NCI-H2171 treated with DMSO at 0.1 percent for 48 hours (cell line): ENCODE data around the gene TJAP1.
A peak's percentile ranks its signal among the peaks of the same experiment; 100 is the strongest.
"Not testable (repeated sequence)": the region's sequence is repeated elsewhere in the genome, so short reads cannot be mapped to it uniquely, and the experiment has no call there.

Experiments
- DNase-seq: peaks from one replicate; lab custom pipeline; 2025; lab: John Stamatoyannopoulos, UW

TJAP1 gene

DNA sequence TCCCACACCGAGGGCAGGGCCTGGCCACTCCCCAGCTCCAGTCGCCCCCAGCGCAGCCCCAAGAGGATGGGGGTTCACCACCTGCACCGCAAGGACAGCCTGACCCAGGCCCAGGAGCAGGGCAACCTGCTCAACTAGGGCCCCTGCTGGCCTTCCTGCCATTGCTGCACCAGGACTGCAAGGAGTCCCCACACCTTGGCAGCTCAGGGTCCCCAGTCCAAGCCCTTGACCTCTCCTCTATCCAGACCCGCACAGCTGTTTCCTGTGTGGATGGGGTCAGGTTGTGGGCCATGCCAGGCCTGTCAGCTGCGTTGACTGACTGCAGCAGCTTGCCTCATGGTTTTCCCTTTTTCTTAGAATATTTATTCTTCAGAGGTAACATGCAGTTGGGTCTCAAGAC, 28.3 kb downstream of the TJAP1 start:
- no peak for DNase-seq

DNA sequence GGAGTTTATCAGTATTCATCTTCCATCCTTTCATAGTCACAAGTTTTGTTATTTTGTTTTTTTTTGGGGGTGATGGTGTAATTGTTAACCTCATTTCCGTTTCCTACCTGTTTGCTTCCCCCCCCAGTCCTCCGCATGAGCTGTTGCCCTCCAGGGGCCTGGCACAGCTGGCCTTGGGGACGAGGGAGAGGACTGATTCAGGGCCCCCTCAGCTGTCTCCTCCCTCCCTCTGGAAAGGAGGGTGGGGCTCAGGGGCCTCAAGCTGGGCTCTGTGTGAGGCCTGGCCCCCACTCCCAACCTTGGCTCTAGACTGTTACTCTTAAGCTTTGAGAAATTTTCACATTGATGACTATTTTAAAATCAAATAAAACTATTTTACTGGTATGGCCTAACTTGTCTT, 28.8 kb downstream of the TJAP1 start:
- no peak for DNase-seq

DNA sequence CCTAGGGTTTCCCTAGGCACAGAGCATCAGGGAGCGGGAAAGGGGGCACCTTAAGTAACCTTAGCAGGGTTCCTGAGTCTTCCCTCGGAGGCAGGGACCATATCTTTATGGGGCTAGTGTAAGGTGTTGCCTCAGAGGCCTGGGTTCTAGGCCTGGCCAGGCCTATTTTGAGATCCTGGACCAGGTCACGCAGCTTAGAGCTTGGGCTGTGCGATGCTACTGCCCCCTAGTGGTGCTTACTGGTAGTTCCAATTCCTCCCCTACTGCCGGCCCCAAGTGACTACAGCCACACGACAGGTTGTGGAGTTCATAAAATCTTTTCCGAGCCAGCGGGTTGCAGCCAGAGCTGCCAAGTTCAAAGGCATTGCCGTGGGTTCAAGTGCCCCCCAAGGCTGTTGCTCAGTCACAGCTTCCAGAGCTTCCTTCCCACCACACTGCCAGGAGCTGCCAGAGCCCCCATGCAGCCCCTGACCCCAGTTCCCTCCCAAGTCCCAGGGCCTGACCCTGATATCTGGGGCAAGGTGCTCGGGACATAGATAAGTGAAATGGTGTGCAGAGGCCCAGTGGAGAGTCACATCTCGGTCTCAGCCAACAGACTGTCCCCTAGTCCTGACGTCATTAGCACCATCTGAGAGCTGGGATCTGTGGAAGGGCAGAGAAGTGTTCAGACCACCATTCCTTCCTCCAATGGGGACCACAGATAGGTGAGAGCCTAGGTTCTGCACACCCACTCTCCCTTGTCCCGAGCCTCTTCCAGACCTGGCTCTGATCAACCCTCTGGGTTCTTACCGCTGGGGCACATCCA, 29.5 kb downstream of the TJAP1 start:
- DNase-seq = peak; percentile 76

DNA sequence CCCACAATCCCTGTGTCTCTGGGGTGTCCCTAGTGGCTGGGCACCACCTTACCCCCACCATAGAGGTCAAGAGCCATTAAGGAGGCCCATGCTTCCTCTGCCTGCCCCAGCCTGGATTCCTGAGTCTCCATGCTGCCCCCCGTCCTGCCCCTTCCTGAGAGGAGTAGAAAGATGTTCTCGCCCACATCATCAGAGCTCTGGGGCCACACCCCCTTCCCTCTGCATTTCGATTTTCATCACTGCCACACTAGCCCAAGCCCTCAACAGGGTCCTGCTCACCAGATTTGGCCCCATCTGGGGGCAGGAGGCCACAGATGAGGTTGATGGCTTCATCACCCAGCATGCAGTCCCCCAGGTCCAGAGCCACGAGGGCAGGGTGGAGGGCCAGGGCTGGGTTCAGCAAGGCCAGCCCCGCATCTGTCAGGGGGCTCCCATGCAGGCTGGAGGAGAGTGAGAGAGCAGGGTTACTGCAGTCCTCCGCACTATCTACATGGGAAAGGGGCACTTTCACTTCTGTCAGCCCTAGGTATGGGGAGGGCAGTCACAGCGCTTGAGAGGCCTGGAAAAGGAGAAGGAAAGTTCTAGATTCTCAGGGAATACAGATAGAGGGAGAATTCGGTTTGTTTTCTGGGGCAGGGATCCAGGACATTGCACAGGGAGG, 31.2 kb downstream of the TJAP1 start:
- DNase-seq = no peak

DNA sequence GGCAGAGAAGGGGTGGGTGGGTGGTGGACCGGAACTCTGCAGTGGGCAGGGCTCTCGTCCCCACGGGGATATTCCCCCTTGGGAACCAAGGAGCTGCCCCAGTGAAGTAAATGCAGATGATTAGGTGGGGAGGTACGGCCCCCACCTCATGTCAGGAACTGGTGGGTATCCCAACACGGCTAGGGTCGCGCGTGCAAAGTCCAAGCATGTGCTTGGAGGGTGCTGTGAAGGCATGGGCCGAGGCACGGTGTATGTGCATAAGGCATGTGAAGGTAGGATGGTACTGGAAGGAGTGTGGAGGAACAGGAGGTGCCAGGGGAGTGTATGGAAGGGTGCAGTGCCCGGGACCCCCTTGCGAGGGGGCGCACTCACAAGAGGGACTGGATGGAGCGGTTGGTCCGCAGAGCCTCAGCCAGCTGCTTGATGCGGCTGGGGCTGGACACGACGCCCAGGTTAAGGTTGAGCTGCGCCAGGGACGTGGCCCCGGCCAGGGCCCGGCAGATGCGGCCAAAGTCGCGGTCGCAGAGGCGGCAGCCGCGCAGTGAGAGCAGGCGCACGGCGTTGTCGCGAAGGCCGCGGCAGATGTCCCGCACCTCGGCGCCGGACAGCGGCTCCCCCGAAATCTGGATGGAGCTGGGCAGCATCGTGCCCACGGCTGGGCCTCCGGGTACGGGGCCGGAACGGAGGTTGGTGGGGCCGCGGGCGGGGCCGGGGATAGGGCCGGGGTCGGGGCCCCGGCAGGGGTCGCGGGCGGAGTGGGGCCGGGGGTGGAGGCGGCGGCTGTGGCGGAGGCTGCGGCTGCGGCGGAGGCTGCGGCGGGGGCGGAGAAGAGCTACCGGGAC, 32.0 kb downstream of the TJAP1 start:
- no peak for DNase-seq

DNA sequence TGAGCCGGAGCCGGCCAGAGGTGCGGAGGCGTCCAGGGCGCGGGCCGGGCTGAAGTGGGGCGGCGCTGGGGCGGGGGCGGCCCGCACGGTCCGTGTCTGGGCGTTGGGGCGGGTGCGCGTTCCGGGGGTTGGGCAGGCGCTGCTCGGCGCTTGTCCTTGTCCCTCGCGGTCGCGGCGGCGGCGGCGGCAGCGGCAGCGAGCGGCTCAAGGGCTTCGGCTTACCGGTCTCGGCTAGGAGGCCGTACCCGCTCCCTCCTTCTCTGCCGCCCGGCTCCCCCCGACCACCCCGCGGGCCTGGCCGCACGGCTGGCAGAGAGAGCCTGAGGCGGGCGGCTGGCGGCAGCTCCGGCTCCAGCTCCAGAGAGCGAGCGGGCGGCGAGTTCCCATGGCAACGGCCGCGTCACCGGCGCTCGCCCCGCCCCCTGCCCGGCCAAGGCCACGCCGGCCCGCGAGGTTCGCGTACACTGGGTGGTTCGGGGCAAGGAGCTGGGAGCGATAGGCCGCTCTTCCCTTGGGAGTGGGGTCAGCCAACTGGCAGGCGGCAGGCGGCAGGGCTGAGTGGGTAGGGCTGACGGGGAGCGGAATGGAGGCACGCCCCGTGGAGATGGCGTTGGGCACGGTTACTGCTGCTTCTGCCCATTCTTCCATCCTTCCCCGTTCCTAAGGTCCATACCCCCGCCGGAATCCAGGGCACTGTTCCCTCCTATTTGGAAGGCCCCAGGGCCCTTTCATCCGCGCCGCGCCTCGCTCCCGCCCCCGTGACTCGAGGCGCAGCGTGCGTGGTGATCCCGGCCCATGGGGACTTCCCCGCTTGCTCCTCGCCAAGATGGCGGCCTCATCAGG, 32.8 kb downstream of the TJAP1 start, which contains the start of gene LRRC73:
LRRC73 (minus strand) TSS at position 363 of the 843 bp plus-strand sequence. CDS start 561 bp downstream, outside the sequence.
- DNase-seq = peak; percentile 29

DNA sequence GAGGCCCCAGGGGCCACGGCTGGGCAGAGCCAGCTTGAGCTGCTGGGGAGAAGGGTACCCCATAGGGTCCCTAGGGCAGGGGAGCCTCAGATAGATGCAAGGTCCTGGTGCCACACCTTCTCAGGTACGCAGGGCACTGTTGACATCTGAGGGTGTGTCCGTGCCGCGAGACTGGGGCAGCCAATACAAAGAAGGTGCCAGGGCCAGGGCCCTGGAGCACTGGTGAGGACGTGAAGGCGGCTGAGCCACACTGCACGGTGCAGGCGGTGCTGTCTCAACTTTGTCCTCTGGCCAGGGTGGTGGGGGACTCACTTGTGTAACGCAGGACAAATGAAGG, 33.4 kb downstream of the TJAP1 start:
- no peak for DNase-seq

DNA sequence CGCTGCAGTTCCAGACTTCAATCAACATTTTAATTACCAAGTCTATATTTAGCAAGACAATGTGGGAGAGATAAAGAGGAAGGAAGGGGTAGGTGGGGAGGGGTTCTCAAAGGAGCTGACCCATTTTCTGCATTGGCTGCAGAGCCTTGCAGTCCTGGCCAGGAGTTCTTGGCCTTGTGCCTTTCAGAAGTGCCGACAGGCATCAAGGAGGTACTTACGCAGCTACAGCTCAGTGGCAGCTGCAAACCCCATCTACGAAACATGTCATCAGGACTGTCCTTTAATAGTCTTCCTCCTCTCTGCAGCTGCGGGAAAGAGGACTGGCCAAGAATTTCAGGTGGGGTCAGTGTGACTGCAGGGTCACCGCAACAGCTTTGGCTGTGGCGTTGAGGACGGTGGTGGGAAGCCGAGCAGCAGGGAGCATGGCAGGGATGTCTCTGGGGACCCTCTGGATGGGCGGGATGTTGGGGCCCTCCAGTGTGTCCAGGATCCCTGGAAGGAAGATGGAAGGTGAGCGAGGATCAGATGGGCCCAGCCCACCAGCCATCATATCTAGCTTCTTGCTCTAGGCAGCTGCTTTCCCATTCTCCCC, 34.5 kb downstream of the TJAP1 start:
- no peak for DNase-seq

DNA sequence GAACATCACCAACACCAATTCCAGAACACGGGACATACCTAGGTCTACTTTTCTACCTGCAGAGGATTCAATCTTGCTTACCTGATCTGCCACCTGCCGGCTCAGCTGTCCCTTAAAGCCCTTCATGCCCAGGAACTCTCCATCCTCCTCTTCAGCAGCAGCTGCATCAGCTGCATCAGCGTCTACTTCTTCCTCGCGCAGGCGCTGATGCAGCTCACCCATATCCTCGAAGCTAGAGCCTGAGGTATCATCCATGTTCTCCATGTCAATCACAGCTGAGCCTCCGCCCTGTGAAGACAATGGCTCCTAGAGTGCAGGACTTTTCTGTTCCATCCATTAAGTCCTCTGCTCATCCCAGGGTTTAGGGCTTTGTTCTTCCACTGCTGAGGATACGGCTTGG, 38.4 kb downstream of the TJAP1 start:
- no peak for DNase-seq

DNA sequence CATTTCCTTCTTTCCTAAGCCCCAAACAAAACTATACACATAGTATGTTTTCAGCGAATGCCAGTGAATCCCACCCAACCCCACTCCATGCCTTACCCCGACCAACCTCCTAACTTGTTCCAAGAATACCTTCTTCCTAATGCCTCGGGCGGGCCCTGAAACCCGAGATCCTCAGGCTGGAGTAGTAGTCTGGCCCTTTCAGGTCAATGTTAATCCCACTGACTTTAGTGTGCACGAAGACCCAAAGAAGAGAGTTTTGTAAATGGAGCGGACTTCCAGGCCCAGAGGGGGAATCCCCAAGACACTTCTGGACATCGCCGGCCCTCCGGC, 39.0 kb downstream of the TJAP1 start:
- no peak for DNase-seq

DNA sequence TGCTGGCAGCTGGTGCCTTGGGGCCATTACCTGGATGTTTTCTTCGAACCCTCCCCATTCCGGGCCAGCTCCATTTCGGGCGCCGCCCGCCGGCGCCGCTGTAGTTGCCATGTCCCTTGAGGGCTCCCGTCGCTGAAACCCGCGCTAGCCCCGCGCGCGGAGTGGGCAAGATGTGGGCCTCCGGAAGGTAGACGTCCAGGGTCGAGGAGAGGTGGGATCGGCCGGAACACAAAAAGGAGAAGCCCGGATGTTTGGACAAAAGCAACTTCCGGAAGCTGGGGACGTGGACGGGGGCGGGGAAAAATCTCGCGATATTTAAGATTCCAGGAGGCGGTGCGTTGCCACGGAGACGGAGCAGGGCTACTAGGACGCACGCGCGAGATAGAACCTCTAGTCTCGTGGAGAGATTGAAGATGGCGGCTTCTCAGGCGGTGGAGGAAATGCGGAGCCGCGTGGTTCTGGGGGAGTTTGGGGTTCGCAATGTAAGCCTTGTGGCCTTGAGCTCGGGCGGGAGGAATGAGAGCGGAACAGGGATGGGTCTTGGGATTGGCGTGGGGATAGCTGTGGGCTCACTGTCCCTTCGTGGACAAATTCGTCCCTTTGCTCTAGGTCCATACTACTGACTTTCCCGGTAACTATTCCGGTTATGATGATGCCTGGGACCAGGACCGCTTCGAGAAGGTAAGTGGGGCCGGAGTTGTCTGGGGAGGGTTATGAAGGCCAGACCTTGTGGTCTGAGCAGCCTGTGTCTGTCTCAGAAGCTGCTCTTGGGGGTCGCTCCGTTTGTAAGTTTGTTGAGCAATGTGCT, 39.5 kb downstream of the TJAP1 start, which contains the start of the genes POLR1C and YIPF3:
POLR1C (plus strand) TSS at position 393 of the 808 bp plus-strand sequence; CDS start at position 414, 21 bp downstream.
YIPF3 (minus strand) TSS at position 230 of the 808 bp plus-strand sequence; CDS start at position 111, 119 bp downstream.
- peak; percentile 99 for DNase-seq

DNA sequence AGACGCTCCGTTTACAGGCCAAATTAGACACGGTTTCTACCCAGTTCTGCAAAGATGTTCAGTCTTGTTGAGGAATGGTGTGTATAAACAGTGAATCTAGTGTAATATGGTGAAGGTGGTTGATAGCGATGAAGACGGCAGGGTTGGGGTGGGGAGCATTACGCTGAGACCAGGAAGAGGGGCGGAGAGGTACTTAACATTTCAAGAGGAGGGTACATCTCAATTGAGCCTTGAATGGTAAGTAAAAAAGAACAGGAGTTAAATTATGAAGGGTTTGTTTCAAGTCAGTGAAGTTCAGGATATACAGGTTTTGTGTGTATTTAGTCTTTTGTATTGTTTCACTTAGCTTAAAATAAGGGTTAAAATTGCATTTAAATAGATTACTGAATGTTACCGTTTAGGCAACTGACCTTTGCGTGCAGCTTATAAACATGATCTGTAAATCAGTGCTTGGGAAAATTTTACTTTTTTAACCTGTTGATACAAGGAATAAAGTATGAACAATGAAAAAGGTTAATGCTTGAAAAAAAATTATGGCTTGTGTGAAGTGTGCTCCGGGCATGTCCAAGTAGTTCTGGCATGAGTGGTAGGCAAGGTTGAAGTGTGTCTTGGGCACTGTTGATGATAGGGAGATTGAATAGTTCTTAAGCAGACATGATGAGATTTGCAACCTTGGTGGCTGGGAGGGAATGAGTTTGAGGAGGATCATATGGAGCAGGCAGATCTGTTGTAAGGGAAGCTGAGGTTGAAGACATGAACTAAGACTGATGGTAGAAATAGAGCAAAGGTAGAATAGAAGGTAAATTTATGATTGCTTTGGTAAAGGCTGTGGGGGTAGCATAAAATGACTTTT, 40.4 kb downstream of the TJAP1 start:
- DNase-seq = peak; percentile 39

DNA sequence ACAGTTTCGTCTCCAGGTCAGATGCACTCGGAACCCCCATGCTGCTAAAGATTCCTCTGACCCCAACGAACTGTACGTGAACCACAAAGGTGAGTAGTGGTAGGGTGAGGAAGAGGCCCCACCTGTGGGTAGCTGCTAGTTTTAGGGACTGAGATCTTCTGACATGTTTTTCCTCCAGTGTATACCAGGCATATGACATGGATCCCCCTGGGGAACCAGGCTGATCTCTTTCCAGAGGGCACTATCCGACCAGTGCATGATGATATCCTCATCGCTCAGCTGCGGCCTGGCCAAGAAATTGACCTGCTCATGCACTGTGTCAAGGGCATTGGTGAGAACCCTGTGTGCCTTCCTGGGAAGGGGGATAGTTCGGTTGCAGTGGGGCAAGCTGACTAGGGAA, 42.7 kb downstream of the TJAP1 start:
- no peak for DNase-seq

DNA sequence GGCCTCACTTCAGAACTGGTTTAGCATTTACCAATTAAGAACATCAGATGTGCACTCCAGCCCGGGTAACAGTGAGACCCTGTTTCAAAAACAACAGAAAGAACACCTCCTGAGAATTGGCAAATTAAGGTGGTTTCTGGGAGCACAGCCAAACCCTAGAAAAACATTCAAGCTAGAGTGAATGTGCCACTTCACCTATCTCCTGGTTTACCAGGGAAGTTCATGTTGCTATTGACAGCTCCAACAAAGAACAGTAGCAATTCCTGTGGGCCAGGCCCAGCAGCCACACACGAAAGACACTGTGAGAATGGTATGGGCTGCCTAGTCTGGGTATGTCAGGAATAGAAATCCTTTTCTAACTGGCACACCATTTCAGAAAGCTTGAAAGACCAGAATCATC, 44.5 kb downstream of the TJAP1 start:
- peak; percentile 55 for DNase-seq

DNA sequence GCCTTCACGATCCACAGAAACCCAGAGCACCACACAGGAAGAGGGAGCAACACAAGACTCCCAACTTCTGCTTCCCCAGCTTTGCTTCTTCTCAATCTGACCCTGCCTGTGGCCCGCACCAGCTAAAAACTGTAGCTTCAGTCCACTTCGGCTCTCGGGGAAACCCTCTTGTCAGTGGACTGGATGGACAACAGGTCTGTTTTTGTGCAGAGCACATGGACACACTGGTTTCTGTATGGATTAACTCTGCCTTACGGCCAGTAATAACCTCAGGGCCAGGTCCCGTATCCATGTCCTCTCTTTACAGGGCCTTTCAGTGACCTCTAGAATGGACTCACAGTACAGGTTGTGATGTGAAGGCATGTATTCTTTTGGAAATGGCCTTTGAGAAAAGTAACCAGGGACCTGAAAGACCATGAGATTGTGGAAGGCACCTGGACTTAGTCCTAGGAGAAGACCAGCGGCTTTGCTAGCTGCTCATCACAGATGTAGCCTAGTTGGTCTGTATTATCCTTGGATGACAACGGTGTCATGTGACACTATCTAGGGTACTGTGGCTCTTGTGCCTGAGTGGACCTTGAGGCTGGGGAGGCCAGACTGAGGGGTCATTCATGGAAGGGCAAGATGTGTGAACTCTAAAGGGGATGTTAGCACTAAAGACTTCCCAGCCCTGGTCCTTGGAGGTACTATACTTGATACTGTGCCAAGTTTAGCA, 45.3 kb downstream of the TJAP1 start:
- DNase-seq = no peak

DNA sequence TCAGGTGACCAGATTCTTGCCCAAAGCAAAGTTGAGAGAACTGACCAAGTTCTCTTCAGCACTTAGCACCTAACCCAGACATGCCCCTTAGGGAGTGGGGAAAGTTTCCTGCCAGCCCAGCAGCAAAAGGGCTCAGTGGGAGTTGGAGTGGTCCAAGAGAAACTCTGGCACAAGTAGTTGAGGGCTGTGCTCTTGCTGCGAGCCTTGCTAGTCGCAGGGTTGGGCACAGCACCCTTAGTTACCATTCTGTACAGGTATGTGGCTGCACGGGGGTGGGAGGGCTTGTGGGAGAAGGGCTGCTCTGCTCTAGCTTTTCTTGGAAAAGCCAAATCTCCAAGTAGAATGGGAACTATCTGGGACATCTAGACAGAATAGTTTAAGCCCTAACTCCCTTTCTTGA, 45.9 kb downstream of the TJAP1 start:
- no peak for DNase-seq

DNA sequence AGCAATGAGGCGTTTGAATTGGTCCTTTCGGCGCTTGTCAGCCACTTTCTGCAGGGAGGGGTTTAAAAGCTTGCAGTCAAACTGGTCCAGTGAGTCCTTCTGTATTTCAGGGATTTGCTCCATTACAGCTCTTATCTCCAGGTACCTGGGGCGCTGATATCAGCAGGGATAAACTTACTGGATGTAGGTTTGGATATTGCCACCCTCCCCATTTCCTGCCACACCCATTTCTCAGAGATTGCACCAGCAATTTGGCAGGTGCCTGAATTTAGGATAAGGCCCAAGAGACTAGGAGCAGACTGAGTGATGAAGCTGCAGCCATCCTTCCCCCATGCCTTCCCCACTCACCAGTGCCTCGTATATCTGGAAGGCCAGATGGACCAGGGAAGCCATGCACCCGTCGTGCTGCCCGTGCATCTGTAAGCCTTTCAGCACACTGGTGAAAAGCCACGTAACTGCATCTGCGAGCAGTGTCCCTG, 47.2 kb downstream of the TJAP1 start:
- no peak for DNase-seq

DNA sequence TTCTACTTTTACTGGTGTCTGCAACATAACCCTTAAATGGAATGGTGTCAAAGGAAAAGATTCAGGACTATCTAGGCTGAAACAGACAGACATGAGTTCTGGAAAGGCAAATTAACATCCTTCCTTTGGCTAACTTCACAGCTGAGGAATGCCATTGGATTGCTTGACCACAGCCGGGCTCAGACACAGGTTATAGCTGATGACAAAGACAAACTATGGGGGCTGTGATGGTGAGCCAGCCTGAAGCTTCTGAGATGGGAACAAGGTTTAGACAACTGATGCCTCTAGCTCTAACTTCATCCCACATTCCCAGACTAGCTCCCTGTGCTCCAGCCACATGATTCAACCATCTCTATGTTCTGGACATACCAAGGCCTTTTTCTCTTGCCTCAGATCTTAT, 54.8 kb downstream of the TJAP1 start:
- no peak for DNase-seq

DNA sequence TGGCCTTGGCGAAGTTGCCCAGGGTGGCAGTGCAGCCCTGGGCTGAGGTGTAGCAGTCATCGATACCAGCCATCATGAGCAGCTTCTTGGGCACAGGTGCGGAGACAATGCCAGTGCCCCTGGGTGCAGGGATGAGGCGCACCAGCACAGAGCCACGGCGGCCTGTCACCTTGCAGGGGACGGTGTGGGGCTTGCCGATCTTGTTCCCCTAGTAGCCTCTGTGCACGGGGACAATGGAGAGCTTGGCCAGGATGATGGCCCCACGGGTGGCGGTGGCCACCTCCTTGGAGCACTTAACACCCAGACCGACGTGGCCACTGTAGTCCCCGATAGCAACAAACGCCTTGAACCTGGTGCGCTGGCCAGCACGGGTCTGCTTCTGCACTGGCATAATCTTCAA, 61.6 kb downstream of the TJAP1 start:
- not testable (repeated sequence) for DNase-seq
